ENCODE results near the gene ANO2.

GRCh38 chr12:5900533-5901205 is 44.4 kb downstream of the ANO2 start:
- TF ChIP-seq ZNF565 (CRISPR knock-in tag; conservative IDR thresholded peaks at IDR 0.05; ENCODE audit: low read depth) (no peak), PPARA (CRISPR knock-in tag; IDR thresholded peaks at IDR 0.05; ENCODE audit: borderline replicate concordance) (no peak), ZNF8 (CRISPR knock-in tag; IDR thresholded peaks at IDR 0.05) (no peak), GLIS3 (CRISPR knock-in tag; IDR thresholded peaks at IDR 0.05) (no peak)
- TF ChIP-seq, protein P1, sequence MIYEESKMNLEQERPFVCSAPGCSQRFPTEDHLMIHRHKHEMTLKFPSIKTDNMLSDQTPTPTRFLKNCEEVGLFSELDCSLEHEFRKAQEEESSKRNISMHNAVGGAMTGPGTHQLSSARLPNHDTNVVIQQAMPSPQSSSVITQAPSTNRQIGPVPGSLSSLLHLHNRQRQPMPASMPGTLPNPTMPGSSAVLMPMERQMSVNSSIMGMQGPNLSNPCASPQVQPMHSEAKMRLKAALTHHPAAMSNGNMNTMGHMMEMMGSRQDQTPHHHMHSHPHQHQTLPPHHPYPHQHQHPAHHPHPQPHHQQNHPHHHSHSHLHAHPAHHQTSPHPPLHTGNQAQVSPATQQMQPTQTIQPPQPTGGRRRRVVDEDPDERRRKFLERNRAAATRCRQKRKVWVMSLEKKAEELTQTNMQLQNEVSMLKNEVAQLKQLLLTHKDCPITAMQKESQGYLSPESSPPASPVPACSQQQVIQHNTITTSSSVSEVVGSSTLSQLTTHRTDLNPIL (CRISPR knock-in tag; IDR thresholded peaks at IDR 0.05; ENCODE audit: low read depth) = no peak

Data from SK-N-SH treated with all-trans-retinoic acid at 6 μM for 48 hours (cell line).